HG03108 (cell line): ENCODE measurements around the gene CCBE1.
"Not testable (repeated sequence)": the region's sequence is repeated elsewhere in the genome, so short reads cannot be mapped to it uniquely, and the experiment has no call there.

Experiments used
- ATAC-seq: cut with Tn5 transposase; IDR thresholded peaks from one replicate; pipeline ENCODE4 v1.9.1; 2021; ENCODE audit warnings: moderate library complexity; ENCODE audit not compliant: unreplicated experiment

Gene CCBE1

DNA sequence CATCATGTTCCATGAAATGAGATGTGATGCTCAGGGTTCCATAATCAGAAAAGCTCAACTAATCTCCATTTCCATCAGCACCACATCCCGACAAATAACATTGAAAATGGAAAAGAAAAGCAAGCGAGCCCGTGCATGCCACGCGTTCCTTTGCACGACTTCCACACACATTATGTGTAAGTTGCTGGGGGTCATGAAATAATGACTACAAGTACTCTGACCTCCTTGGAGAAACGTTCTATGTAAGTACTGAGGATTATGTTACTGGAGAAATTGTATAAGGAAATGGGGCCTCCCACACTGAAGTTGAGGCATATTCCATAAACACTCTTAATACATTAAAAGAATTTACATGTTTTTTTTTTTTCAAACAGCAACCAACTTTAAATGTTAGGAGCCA is 38.3 kb downstream of the CCBE1 start:
- no peak for ATAC-seq

DNA sequence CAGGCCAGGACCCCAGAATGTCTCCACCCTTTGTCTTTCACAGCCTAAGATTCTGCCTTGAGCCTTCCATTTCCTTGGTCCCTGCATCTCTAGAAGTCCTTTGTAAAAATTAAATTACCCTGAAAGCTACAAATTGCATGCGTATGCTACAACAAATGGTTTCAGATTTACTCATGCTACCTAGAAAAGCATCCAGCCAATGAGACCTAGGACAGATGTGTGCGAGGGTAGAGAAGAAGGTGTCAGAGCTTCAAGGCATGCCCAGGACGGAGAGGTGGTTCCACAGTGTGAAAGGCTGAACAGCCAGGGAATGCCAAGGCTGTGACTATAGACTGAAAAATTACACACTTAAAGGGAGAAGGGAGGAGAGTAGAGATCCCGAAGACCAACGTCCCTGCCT is 40.2 kb downstream of the CCBE1 start:
- ATAC-seq: no peak

DNA sequence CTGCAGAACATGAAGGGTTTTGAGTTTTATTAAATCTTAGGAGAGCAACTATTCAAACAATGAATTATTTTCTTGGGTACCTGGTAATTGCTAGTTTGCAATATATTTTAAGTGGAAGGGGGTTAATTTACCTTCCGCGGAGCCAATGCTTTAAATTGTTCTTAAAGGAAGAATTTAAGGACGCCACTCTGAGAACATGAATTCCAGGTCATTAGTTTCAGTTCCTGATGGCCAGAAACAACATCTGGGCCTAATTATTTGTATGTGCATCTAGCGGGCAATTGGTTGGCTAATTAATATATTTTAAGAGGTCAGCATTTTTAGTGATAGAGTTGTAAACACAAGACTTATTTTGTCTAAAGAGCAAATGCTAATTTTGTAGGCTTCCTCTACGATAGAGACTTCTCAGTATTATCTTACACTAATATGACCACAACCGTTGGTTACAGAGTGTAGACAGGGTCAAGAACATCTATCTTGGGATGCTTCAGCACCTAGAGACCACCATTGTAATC is 40.8 kb downstream of the CCBE1 start:
- ATAC-seq: no peak

DNA sequence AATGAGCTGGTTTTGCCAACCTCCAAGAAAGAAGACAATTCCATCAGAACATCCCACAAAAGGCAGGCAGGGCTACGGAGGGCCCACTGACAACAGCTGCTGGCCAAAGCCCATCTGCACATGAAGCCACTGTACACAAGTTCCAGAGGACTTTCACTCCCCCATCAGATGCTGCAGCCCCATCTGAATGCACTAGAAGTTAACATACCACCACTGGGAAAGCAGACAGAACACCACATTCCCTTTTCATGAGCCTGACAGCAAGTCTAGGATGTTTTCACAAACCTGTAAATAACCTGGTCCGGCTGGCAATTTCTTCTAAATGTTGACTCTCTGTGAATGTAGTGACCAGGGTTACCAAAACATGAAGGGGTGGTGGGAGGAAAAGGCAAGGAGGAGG is 41.5 kb downstream of the CCBE1 start:
- no peak for ATAC-seq

DNA sequence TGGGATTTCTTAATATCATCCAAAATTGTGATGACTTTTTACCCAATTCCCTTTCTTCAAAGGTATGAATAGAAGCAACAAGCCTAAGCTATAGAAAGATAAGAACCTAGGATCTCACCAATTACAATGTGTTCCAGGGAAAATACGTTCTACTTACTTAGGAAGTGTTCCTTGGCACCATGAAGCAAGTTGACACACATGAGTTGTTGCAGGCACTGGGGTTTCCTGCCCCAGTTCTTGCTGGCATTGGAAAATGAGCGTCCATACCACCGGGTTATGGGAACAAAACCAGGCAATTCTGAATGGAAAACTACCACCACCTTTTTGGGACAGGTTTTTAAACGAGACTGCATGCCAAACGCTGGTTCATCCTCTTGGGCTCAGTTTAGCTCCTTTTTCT is 46.2 kb downstream of the CCBE1 start:
- ATAC-seq: no peak

DNA sequence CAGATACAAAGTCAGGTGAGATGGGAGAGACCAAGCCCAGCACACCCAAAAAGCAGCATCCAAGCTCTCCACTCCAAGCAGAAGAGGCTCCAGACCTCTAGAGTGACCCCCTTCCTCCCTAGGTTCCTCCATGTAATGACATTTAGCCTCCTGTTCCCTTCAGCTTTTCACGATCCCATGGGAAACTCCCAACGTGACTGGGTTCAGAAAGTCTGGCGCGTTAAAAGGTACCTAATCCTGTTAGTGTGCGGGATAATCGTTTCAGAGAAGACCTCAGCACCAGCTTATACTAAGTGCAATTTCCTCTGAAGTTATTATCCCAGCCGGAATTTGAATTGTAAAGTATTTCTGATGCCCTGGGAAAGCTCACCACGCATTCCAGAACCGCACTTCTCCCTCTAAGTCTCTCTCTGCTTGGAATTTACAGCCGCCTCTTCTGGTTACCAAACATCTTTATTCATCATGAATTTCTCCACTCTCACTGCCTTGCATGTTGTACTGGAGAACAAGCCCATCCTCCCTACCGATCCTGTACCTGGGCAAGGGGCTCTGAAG is 46.9 kb downstream of the CCBE1 start:
- ATAC-seq: no peak

DNA sequence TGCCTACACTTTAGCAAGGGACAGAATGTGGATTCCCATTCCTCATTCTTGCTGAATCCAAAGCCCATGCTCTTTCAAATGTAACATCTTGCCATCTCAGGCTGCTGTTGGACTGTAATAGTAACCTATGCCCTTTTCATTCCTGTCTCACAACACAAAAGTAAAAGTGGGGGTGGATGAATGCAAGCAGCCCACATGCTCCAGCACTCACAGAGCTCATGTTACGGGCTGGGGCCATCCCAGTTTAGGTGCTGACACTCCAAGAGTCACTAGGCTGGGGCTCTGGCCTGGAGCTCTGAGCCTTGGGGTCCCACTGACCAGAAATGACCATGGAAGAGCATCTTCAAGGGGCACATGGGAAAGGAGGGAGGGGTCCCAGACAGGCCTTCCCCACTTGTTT is 47.6 kb downstream of the CCBE1 start:
- no peak for ATAC-seq

DNA sequence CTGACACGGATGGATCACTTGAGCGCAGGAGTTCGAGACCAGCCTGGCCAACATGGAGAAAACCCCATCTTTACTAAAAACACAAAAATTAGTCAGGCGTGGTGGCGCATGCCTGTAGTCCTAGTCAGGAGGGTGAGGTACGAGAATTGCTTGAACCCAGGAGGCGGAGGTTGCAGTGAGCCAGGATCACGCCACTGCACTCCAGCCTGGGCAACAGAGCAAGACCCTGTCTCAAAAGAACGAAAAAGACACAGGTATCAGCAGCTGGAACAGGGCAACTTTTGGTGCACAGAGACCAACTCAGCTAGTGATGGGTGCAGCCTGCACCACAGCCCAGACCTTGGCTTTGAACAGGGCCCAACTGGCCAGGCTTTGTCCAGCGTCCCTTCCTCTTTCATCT is 48.8 kb downstream of the CCBE1 start:
- ATAC-seq: not testable (repeated sequence)

DNA sequence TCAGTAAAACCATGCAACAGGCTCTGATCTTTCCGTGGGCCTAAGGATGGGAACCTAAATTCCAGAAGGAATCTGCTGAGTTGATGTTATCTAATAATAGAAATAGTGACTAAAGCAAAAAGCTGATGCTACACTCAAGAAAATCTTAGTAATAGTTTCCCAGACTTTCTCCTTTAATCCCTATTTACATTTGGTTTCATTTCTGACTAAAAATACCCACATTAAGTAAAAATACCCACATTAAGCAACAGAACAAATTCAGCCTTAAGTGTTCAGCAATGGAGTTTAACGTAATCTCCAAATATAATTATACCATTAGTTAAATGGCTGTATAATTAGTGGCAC is 50.3 kb downstream of the CCBE1 start:
- ATAC-seq: no peak

DNA sequence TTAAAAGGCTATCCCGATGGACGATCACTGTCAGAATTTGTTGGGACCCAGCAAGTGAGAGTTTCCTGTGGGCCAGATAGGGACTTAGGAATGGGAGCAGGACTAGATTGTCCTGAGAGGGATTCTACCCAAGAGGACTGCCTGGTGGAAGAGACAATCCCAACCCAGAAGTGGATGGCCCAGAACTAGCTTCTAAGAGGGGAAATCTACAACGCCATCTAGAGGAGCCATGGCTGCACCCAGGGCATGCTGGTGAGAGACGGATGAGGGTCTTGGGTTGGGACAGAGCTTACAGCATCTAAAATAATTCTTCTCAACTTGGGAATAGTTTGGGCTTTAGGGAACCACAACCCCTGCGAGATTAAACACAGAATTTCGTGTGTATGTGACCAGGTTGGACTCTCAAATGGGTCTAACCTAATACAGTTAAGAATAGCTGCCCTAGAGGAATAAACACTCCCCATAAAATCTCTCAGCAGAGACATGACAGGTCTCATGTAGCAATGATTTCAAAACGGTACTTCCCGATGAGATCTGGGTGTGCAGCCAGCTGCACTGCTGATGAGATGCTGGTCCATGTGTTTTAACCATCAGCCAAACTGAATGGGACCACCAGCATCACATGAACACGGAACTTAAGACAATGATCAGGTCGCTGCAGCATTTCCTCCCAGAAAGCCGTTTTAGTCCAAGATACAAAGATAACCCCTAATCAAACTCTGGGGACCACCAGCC is 50.8 kb downstream of the CCBE1 start:
- ATAC-seq: no peak

DNA sequence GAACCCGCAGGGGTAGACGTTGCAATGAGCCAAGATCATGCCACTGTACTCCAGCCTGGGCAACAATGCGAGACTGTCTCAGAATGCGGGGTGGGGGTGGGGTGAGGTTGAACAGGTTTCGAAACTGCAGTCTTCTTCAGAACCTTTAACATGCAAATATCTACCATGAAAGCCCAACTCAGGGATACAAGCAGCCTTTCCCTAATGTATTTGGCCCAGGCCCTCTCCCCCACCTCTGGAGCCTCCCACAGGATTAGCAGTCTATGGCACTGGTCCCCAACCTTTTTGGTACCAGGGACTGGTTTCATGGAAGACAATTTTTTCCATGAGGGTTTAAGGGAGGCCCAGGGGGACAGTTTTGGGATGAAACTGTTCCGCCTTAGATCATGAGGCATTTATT is 53.5 kb downstream of the CCBE1 start:
- ATAC-seq: no peak

DNA sequence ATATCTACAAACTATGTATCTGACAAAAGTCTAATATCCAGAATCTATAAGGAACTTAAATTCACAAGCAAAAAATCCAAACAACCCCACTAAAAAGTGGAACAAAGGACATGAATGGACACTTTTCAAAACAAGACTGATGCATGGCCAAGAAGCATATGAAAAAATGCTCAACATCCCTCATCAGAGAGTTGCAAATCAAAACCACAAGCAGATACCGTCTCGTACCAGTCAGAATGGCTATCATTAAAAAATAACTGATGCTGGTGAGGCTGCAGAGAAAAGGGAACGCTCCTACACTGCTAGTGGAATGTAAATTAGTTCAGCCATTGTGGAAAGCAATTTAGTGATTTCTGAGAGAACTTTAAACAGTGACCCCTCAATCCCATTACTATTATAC is 56.5 kb downstream of the CCBE1 start:
- ATAC-seq: no peak

DNA sequence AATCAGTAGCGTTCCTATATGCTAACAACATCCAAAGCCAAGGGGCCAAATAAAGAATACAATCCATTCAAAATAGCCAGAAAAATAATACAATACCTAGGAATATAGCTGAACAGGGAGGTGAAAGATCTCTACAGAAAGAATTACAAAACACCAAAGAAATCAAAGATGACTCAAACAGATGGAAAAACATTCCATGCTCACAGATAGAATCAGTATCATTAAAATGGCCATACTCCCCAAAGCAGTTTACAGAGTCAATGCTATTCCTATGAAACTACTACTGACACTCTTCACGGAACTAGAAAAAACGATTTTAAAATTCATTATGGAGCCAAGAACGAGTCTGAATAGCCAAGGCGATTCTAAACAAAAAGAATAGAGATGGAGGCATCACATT is 57.4 kb downstream of the CCBE1 start:
- ATAC-seq: no peak

DNA sequence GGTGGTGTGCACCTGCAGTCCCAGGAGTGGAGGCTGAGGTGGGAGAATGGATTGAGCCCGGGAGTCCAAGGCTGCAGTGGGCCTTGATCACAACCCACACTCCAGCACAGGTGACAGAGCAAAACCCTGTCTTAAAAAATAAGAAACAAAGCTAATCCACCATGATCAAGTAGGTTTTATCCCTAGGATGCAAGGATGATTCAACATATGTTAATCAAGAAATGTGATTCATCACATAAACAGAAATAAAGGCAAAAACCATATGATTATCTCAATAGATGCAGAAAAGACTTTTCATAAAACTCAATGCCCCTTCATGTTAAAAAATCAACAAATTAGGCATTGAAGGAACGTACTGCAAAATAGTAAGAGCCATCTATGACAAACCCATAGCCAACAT is 58.1 kb downstream of the CCBE1 start:
- ATAC-seq: no peak

DNA sequence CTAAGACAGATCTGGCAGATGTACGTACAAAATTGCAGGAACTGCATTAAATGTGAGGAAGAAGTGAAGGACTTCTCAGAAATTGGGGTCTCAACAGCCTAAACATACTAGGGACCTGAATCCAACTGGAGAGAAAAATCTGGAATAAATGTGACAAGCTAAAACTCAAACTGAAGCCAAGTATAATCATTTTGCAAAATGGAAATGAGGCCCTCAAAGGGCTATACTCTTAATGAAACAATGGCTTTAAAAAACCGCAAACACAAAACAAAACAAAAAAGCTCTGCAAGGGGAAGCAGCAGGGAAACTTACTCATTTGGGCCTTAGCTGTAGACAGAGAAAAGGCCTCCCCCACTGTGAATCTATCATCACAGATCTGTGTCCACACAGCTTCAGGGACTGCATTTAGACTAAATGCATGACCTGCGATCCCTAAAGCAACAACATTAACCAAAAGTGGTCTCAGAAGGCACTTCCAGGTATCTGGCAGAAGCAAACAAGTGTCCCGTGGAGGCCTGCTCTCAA is 63.2 kb downstream of the CCBE1 start:
- no peak for ATAC-seq

DNA sequence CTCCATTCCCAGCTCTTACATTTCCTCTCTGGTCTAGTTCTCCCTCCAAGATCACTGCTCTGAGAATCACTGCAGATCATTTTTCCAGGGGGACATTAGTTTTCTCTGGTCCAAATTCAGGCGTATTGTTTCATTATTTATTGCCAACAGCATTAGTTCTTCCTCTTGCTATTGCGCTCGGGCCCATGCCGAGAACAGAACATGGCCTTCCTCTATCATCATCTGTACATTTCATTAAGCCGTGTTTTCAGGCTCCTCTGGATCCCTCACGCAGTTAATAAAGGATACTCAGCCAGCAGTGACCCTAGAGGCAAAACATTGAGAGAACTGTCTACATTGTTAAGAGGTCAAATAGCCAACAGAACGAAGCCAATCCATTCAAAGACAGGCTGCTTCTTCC is 63.9 kb downstream of the CCBE1 start:
- no peak for ATAC-seq

DNA sequence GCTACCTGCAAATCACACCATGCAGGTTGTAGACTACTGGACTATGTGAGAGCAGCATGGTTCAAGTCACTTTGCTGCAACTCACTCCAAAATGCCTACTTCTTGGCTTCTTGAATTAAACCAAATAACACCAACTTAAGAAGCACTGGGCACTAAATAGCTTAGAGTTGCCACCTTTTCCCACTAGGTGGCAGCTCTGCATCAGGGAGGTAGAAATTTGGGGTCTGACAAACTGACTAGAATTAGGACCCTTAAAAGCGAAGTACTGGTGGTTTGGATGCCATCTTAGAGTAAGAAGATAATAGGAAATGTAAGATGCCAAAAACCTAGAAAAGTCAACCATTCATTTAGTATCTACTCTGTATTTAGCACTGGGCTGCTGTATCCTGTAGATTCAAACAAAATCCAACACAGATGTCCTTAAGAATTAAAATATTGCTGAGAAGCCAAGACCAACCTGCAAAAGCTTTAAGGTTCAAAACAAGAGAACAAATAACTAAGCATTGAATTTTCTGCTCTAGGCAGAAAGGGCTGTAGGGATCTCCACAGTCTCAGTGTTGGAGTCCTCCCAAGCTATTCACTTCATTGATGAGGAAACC is 65.5 kb downstream of the CCBE1 start:
- no peak for ATAC-seq

DNA sequence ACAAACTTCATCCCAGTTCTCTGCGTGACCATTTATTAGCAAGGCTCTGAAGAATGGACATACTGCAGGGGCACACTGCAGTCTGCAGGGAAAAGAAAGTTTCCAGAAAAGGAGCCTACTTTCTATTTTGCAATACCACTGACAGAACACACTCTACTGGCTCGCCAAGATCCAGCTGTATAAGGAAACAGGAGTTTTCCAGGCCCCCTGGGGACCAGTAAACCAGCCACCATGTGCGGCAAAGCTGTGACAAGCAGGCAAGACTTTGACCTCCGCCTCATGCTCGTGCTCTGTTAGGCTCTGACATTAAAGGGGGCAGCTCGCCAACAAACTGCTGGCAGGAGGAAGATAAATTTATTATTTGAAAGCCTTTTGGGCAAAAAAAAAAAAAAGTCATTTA is 67.3 kb downstream of the CCBE1 start:
- no peak for ATAC-seq

DNA sequence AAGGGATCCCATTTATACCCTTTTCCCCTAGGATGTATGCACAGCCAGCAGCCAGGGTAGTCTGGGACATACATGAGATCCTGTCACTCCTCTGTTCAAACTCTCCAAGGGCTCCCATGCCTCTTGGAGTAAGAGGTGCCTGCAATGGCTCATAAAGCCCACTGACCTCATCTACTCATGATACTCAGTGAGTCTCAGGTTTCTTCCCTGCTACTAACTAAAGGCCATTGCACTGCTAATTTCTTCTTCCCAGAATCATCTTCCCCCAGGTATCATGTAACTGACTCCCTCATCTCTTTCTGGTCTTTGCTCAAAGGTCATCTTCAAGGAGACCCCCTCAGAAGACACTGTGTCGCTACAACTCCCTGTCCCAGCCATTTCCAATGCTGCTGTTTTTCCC is 68.2 kb downstream of the CCBE1 start:
- ATAC-seq: no peak

DNA sequence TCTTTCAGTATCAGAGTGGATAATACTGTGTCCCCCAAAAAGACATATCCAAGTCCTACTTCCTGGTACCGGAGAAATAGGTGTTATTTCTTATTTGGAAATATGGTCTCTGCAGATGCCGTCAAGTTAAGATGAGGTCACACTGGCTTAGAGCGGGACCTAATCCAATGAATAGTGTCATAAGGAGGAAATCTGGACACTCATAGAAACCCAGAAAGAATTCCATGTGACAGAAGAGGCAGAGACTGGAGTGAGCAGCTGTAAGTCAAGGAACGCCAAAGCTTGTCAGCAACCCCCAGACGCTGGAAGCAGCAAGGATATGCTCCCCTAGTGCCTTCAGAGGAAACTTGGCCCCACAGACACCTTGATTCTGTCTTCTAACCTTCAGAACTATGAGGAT is 69.8 kb downstream of the CCBE1 start:
- ATAC-seq: no peak

DNA sequence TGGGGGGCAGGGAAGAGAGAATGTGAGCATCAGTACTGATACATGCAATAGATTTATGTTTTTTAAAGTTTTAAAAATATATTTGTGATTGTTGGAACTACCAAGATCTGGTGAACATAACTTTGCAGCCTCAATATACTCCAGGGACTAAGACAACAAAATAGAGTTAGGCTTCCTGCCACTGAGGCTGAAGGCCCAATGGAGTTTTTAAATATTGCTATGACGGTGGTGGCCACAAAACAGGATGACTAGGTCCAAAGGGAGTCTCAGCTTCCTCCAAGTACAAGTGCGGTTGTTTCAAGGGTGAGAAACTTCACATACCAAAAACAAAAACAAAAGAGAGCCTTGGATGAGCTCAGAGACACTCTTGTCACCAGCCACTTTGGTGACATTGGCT is 72.9 kb downstream of the CCBE1 start:
- ATAC-seq: no peak
